ENCODE results near the gene CCDC88B.
A peak's percentile ranks its signal among the peaks of the same experiment; 100 is the strongest.

The CCDC88B gene

DNA sequence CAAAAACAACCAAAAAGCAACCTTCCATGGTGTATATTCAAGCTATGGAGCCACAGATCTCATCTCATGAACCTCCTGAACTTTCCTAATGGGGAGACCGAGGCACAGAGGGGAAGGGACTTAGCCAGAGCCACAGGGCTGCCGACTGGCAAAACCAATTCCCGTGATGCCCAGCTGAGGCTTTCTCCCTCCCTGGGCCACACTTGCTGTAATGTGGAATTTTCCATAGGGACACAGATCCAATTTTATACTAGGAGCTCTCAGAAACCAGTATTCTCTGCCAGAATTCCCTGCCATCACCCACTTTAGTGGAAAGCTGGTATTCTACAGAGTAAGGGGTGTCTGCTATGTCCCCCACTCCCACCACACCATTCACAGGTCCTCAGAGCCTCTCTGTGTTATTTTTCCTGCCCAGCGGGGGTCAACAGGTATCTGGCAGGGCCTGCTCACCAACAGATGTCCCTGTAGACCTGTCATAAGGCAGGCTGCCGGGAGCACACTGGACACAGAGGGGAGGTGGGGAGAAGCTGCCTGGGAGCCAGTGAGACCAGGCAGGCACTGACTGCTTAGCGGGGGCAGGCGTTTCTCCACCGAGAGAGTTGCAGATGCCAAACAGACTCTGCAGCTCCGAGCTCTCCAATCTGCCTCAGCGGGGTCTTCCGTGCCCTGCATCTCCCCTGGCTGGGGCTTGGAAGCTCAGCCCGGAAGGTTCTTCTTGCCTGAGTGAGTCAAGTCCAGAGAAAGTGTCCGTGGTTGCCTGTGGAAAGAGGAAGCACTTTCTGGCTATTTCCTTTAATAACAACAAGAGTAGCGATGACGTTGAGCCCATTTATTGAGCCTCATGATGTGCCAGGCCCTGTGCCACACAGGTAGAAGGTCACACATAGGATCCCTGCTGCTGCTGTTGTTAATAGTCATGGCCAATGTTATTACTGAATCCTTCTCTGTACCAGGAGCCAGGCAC lies 45.3 kb downstream of the CCDC88B start:
- no peak for DNase-seq (ENCODE audit: low spot score)

GRCh38 chr11:64385945-64386704 lies 46.1 kb downstream of the CCDC88B start:
- DNase-seq (ENCODE audit: low spot score): peak; percentile 49

DNA sequence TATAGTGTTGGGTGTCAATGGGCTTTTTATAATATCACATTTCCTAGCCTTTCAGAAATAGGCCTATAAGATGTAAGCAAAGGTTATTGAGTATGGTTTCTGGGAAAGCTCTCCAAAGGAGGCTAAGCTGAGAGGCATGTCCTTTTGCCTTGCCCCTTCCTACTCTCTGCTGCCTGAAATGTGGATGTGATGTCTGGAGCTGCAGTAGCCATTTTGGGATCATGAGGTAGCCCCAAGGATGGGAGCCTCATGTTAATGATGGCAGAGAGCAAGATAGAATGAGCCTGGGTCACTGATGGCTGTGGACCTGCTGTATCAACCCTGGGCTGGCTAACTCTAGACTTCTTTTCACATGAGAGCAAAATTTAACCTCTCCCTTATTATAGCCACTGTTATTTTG lies 47.9 kb downstream of the CCDC88B start:
- no peak for DNase-seq (ENCODE audit: low spot score)

DNA sequence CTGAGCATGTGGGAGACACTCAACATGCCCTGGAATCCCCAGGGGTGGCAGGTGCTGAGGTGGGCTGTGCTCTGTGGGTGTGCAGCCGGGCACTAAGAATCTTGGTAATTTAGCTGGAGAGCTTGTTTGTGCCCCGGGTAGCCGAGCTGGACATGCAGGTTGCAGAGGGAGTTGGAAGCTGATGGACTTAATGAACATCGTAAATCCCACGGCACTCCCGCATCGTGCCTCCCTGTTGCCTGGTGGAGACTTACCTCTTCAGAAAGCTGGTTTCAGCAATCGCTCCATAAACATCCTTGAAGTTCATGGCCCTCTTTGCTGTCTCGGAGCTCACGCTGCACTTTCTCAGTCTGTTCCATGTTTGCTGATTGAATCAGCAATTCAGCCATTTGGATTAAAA lies 48.9 kb downstream of the CCDC88B start:
- no peak for DNase-seq (ENCODE audit: low spot score)

- DNase-seq (ENCODE audit: low spot score): no peak
Measured at GRCh38 chr11:64389851-64390250, 49.8 kb downstream of the CCDC88B start.

DNA sequence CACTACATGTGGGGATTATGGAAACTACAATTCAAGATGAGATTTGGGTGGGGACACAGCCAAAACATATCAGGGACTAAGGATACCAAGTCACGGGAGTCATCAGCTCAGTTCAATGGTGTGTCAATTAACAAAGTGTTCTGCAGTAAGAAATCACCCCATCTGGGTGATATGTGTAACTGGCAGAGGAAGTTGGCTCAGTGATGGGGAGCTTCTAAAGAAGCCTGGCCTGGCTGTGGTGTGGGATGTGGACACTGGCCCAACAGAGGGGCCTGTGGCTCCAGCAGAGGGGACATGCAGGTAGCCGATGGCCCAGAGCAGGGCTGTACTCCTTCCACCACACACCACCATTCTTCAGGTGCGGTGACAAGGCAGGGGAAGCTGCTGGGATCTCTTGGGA lies 50.6 kb downstream of the CCDC88B start:
- DNase-seq (ENCODE audit: low spot score): no peak

GRCh38 chr11:64391839-64392238 lies 51.8 kb downstream of the CCDC88B start:
- DNase-seq (ENCODE audit: low spot score): no peak

GRCh38 chr11:64395545-64396078 lies 55.6 kb downstream of the CCDC88B start:
- DNase-seq (ENCODE audit: low spot score): no peak

GRCh38 chr11:64396079-64396591 lies 56.1 kb downstream of the CCDC88B start:
- DNase-seq (ENCODE audit: low spot score): no peak

GRCh38 chr11:64400102-64400501 lies 60.1 kb downstream of the CCDC88B start:
- DNase-seq (ENCODE audit: low spot score): no peak

- DNase-seq (ENCODE audit: low spot score): no peak
Measured at GRCh38 chr11:64400667-64401066, 60.7 kb downstream of the CCDC88B start.

DNA sequence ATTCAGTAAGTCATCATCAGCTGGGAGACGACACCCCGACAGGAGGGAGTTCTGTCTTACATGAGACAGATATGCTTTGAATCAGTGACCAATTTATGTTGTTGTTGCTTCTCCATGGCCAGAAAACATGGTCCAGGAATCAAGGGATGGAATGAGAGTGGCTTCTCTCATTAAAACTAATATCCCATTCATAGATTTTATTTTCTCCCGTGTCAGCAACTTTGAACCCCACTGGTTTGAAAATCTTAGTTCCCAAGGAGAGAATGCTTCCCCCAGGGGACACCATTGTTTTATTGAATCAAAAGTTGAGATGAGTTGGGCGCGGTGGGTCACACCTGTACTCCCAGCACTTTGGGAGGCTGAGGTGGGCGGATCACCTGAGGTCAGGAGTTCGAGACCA lies 61.8 kb downstream of the CCDC88B start:
- no peak for DNase-seq (ENCODE audit: low spot score)

DNA sequence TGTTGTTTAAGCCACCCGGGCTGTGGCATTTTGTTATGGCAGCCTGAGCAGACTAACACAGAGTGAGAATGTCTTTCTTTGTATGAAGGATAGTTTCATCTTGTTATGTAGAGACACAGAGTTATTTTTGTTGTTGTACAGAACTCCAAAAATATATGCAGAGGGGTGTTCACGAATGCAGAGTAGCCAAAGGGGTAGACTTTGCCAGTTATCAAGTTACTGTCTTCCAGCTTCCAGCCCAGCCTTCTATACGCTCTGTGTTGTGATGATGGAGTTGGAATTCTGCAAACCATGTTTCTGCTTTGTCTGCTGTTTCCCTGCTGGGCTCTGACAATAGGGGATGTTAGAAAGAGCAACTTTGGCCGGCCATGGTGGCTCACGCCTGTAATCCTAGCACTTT lies 63.1 kb downstream of the CCDC88B start:
- DNase-seq (ENCODE audit: low spot score): no peak

DNA sequence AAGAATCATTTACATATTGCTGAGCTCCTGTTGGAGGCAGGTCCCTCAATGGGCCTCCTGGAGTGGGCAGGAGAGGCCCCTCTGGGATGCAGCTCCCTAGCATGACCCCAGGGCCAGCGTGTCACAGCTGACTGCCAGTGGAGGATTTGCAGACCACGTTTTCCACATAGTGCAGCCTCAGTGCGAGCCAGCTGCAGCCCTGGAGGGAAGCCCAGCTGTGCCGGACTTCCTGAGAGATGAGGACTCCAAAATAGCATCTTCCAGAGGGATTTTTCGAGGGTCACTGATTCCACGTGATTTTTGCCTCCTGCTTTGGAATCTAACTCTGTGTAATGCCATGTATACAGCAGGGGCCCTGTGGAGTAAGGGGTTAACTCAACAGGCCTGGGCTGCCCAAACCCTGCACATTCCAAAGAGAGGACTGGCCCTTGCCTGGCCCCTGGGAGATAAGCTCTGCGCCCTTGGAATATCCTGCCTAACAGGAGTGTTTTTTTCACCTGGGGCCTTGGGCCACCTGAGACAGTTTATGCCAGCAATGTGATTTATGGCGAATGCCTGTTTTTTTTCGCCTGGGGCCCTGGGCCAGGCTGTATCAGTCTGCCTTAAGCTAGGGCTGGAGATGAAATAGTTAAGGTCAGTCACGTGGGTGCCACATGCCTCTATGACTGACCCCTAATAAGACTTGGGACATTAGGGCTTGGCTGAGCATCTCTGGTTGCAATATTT lies 66.4 kb downstream of the CCDC88B start:
- no peak for DNase-seq (ENCODE audit: low spot score)
